SU-DHL-6 (cell line): ENCODE results near the gene DGKA.
"Not testable (repeated sequence)": the region's sequence is repeated elsewhere in the genome, so short reads cannot be mapped to it uniquely, and the experiment has no call there.

ENCODE experiments used
- H2AFZ ChIP-seq: fragments of 200-600 bp; sonication (generic); 2 replicates; pipeline ENCODE4 v1.6.1; 2014; ENCODE audit warnings: low read depth, mild to moderate bottlenecking, moderate library complexity, mixed read lengths, antibody characterized with exemption, low read length; ENCODE audit not compliant: severe bottlenecking
- H3F3A ChIP-seq: fragments of 200-600 bp; shearing (Covaris generic); 2 replicates; pipeline ENCODE4 v1.6.0; 2016; ENCODE audit warnings: antibody characterized with exemption, mild to moderate bottlenecking; ENCODE audit not compliant: insufficient read depth
- H3K27ac ChIP-seq: fragments of 200-600 bp; sonication (generic); 2 replicates; pipeline ENCODE4 v1.5.1; 2016; ENCODE audit warnings: low read depth, mild to moderate bottlenecking, low read length, moderate library complexity, mixed read lengths
- H3K27me3 ChIP-seq: fragments of 200-600 bp; sonication (generic), shearing (Covaris generic); 2 replicates; pipeline ENCODE4 v1.6.0; 2014; ENCODE audit warnings: mild to moderate bottlenecking, low read length
- H3K36me3 ChIP-seq: fragments of 200-600 bp; sonication (generic); 2 replicates; pipeline ENCODE4 v1.6.1; 2014; ENCODE audit warnings: mild to moderate bottlenecking, low read length, mixed read lengths
- H3K4me2 ChIP-seq: fragments of 300-600, 200-600 bp; shearing (Covaris generic), sonication (generic); 2 replicates; pipeline ENCODE4 v1.6.0; 2014; ENCODE audit warnings: low read length, low read depth, mild to moderate bottlenecking; ENCODE audit not compliant: poor library complexity, severe bottlenecking
- H3K4me3 ChIP-seq: fragments of 200-600 bp; sonication (generic); 2 replicates; pipeline ENCODE4 v1.5.1; 2014; ENCODE audit warnings: antibody characterized with exemption, low read length, mild to moderate bottlenecking, mixed read lengths; ENCODE audit not compliant: insufficient read depth, poor library complexity, severe bottlenecking
- H3K79me2 ChIP-seq: fragments of 200-600 bp; sonication (generic); 2 replicates; pipeline ENCODE4 v1.6.1; 2014; ENCODE audit warnings: mild to moderate bottlenecking, low read length, moderate library complexity; ENCODE audit not compliant: insufficient read depth
- H3K9ac ChIP-seq: fragments of 200-600 bp; sonication (generic); 2 replicates; pipeline ENCODE4 v1.7.0; 2014; ENCODE audit warnings: mild to moderate bottlenecking, low read length
- H3K9me2 ChIP-seq: fragments of 200-600 bp; sonication (generic); replicated peaks from 2 replicates; pipeline ENCODE4 v1.6.1; 2014; ENCODE audit warnings: low read length; ENCODE audit not compliant: insufficient read depth
- H3K9me3 ChIP-seq: fragments of 200-600 bp; sonication (generic); 2 replicates; pipeline ENCODE4 v1.6.1; 2014; ENCODE audit warnings: low read length, mixed read lengths; ENCODE audit not compliant: insufficient read depth
- H4K20me1 ChIP-seq: fragments of 200-600 bp; sonication (generic); 2 replicates; pipeline ENCODE4 v1.6.1; 2014; ENCODE audit warnings: low read depth, mild to moderate bottlenecking, antibody characterized with exemption, low read length, moderate library complexity, mixed read lengths
- CTCF ChIP-seq: fragments of 200-600 bp; sonication (generic); IDR thresholded peaks from one replicate; pipeline ENCODE4 v1.5.1; 2017; ENCODE audit warnings: antibody characterized with exemption, mild to moderate bottlenecking, low read length, moderate library complexity; ENCODE audit not compliant: insufficient read depth, poor library complexity, severe bottlenecking
- EZH2phosphoT487 ChIP-seq: fragments of 200-600 bp; sonication (generic), shearing (Covaris generic); conservative IDR thresholded peaks from 2 replicates; pipeline ENCODE4 v1.6.1; 2018; ENCODE audit warnings: mild to moderate bottlenecking, antibody characterized with exemption, low read length, moderate library complexity, mixed read lengths

The DGKA gene

DNA sequence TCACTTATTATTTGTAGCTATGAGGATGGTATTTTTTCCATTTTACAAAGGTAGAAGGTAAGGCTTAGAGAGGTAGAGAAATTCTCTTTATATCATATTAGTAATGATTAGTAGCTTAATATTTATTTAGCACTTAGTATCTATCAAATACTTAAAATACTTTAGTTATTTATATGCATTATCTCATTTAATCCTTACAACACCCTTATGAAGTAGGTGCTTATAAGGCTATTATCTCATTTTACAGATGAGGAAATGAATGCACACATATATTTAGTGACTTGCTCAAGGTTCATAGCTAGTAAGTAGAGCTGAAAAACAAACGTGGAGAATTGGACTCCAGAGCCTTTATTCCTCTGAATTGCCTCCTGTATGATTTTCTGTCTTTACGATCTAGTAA, 53.9 kb downstream of the DGKA start:
- no peak overlapping the region for H3K9ac ChIP-seq
- no peaks in the 10 kb centered on the region for H3F3A ChIP-seq
- no peak for TF ChIP-seq EZH2phosphoT487
- TF ChIP-seq CTCF: no peak
- no peaks in the 10 kb centered on the region for H3K9me3 ChIP-seq
- no peak overlapping the region for H3K4me3 ChIP-seq
- H3K27me3 ChIP-seq: no peaks in the 10 kb centered on the region
- H3K9me2 ChIP-seq: no peaks in the 10 kb centered on the region
- no peak overlapping the region for H3K27ac ChIP-seq
- H3K79me2 ChIP-seq: no peaks in the 10 kb centered on the region; the same call in 1 of the 2 replicates
- no peak overlapping the region for H2AFZ ChIP-seq
- H3K4me2 ChIP-seq: no peak overlapping the region
- no peaks in the 10 kb centered on the region for H4K20me1 ChIP-seq
- H3K36me3 ChIP-seq: no peaks in the 10 kb centered on the region

GRCh38 chr12:55985341-55985740, 54.4 kb downstream of the DGKA start:
- TF ChIP-seq EZH2phosphoT487 (no peak), CTCF (no peak)
- no peaks in the 10 kb centered on the region for H3K36me3 ChIP-seq
- no peaks in the 10 kb centered on the region; the same call in 1 of the 2 replicates for H3K79me2 ChIP-seq
- no peaks in the 10 kb centered on the region for H3F3A ChIP-seq
- no peaks in the 10 kb centered on the region for H3K9me2 ChIP-seq
- no peak overlapping the region for H3K9ac ChIP-seq
- no peaks in the 10 kb centered on the region for H3K9me3 ChIP-seq
- no peak overlapping the region for H3K4me3 ChIP-seq
- no peaks in the 10 kb centered on the region for H4K20me1 ChIP-seq
- H3K27ac ChIP-seq: no peak overlapping the region
- no peak overlapping the region for H3K4me2 ChIP-seq
- H3K27me3 ChIP-seq: no peaks in the 10 kb centered on the region
- no peak overlapping the region for H2AFZ ChIP-seq

DNA sequence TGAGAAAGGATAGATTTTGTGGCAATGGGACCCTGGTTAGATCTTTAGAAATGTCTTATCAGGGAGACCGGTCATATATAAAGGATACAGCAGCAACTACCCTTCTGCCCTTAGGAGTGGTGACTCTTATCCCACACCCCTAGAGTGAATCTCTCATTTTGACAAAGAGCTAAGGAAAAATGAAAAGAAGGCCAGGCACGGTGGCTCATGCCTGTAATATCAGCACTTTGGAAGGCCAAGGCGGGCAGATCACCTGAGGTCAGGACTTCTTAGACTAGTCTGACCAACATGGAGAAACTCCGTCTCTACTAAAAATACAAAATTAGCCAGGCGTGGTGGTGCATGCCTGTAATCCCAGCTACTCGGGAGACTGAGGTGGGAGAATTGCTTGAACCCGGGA, 55.0 kb downstream of the DGKA start:
- H3K27ac ChIP-seq, H3K9me3 ChIP-seq, H3K79me2 ChIP-seq, H2AFZ ChIP-seq, H3K27me3 ChIP-seq, H3K36me3 ChIP-seq, H4K20me1 ChIP-seq, H3F3A ChIP-seq, H3K9me2 ChIP-seq, H3K4me2 ChIP-seq, H3K4me3 ChIP-seq, H3K9ac ChIP-seq: not testable (repeated sequence)

DNA sequence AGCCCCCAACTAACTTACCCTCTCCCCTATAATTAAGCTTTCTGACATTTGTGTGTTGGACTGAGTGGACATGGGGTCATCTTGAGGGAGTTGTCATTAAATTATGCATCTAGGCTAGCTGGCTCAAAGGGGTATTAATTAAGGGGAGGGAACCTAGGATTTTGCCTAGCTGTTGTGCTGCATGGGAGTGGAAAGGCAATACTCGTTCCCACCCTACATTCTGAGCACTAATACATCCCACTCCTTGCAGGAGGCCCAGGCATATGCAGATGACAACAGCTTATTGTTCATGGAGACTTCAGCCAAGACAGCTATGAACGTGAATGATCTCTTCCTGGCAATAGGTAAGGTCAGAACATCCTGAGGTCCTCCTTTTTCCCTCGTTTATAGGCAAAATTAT, 60.1 kb downstream of the DGKA start:
- Histone ChIP-seq H2AFZ (no peak overlapping the region), H3K27ac (no peak overlapping the region), H3F3A (peaks cover 9% of the 10 kb centered on the region; the same call in 1 of the 2 replicates), H3K9me3 (no peaks in the 10 kb centered on the region), H3K36me3 (0 out of 2 replicates have a peak, but pooled peaks cover 3% of the 10 kb centered on the region), H3K9me2 (no peaks in the 10 kb centered on the region), H3K4me3 (no peak overlapping the region), H3K27me3 (no peaks in the 10 kb centered on the region), H3K9ac (no peak overlapping the region), H4K20me1 (no peaks in the 10 kb centered on the region), H3K4me2 (no peak overlapping the region), H3K79me2 (no peaks in the 10 kb centered on the region)
- no peak for TF ChIP-seq CTCF
- TF ChIP-seq EZH2phosphoT487: no peak
